NCI-H446 treated with DMSO at 0.1 percent for 48 hours (cell line): Measurements from ENCODE around the gene ARFGAP1.

Source experiments
- DNase-seq: peaks from one replicate; lab custom pipeline; 2025; lab: John Stamatoyannopoulos, UW

Gene ARFGAP1

GRCh38 chr20:63309261-63310071 is 36.9 kb downstream of the ARFGAP1 start:
- DNase-seq: no peak

GRCh38 chr20:63310265-63310991 is 37.8 kb downstream of the ARFGAP1 start:
- DNase-seq: no peak

GRCh38 chr20:63311186-63311832 is 38.7 kb downstream of the ARFGAP1 start:
- no peak for DNase-seq

GRCh38 chr20:63311833-63312243 is 39.2 kb downstream of the ARFGAP1 start:
- DNase-seq: no peak

- DNase-seq: no peak
These were observed 39.7 kb downstream of the ARFGAP1 start for GRCh38 chr20:63312273-63312672.

GRCh38 chr20:63312690-63313348 is 40.2 kb downstream of the ARFGAP1 start:
- no peak for DNase-seq

- no peak for DNase-seq
These were observed 40.9 kb downstream of the ARFGAP1 start for GRCh38 chr20:63313349-63314014.

GRCh38 chr20:63314015-63314471 is 41.4 kb downstream of the ARFGAP1 start:
- DNase-seq: no peak

- no peak for DNase-seq
These were observed 42.1 kb downstream of the ARFGAP1 start for GRCh38 chr20:63314566-63315239.

GRCh38 chr20:63315240-63315689 is 42.7 kb downstream of the ARFGAP1 start:
- DNase-seq: no peak

- DNase-seq: no peak
These were observed 43.3 kb downstream of the ARFGAP1 start for GRCh38 chr20:63315731-63316491.

GRCh38 chr20:63316502-63316921 is 43.9 kb downstream of the ARFGAP1 start:
- no peak for DNase-seq

- DNase-seq: no peak
These were observed 44.4 kb downstream of the ARFGAP1 start for GRCh38 chr20:63317061-63317460.

- DNase-seq: no peak
These were observed 45.1 kb downstream of the ARFGAP1 start for GRCh38 chr20:63317601-63318291.

- no peak for DNase-seq
These were observed 46.0 kb downstream of the ARFGAP1 start for GRCh38 chr20:63318391-63319163.

- DNase-seq: no peak
These were observed 46.8 kb downstream of the ARFGAP1 start for GRCh38 chr20:63319164-63320040.

- DNase-seq: no peak
These were observed 47.5 kb downstream of the ARFGAP1 start for GRCh38 chr20:63320041-63320511.
